Measurements from ENCODE around the gene STRA6. TPM values are rescaled to one million over a fixed set of nuclear protein-coding genes. Genes with fewer than 3 reads are reported as not detected.
A peak's percentile ranks its signal among the peaks of the same experiment; 100 is the strongest.

Gene STRA6
- total and polyA plus RNA-seq, 10 donors = 0.47 to 1.8 (median 0.96) TPM; not detected in 3

- TF ChIP-seq POLR2AphosphoS5 (IDR thresholded peaks at IDR 0.05) (no peak), CTCF (IDR thresholded peaks at IDR 0.05 in 8 of 11, conservative IDR thresholded peaks at IDR 0.05 in 3 of 11) (no peak), POLR2A (IDR thresholded peaks at IDR 0.05) (no peak)
- 12 to 19% (median 15%) methylated on average over 26 to 28 of the region's 28 CpGs for WGBS, 5 donors
- Histone ChIP-seq H3K4me1 (peaks cover 21 to 89% (median 64%) of the 10 kb centered on the region in 6 donors), H3K27ac (no peak overlapping the region), H3K4me3 (peak overlapping the region in 1 of 8 donors; percentile 65), H3K27me3 (replicated peaks in 1 of 7) (peaks cover 6 to 100% (median 89%) of the 10 kb centered on the region in 7 donors), H3K9me3 (peaks cover 0 to 16% (median 0%) of the 10 kb centered on the region in 8 donors), H3K36me3 (no peaks in the 10 kb centered on the region)
- intact Hi-C loops (cut with DNase I; ENCODE audit: low total_unique reads) = no loop called here
- DNase-seq = no peak
Observed at GRCh38 chr15:74130849-74131627, 71.5 kb downstream of the STRA6 start.

- intact Hi-C loops (cut with DNase I; ENCODE audit: low total_unique reads) = no loop called here
- DNase-seq = no peak
Observed at GRCh38 chr15:74130155-74130848, 72.3 kb downstream of the STRA6 start, which contains the start of gene ISLR2. TSS of gene ISLR2 (plus strand) at chr15:74130586. CDS start at chr15:74132755, 2,169 bp downstream.

GRCh38 chr15:74129586-74130154 lies 72.9 kb downstream of the STRA6 start:
- 2 to 10% (median 6%) methylated on average over 18 to 40 of the region's 40 CpGs for WGBS, 5 donors
- intact Hi-C loops (cut with DNase I; ENCODE audit: low total_unique reads) = loop anchor here (5.0 to 10.0 kb wide), 3 partner anchors 155 to 193 kb away; no protein-coding TSS in a partner anchor
- DNase-seq = peak; percentile 57
- Histone ChIP-seq H3K4me3 (peak overlapping the region in 1 of 8 donors; percentile 65), H3K4me1 (peaks cover 19 to 78% (median 51%) of the 10 kb centered on the region in 6 donors), H3K9me3 (peaks cover 0 to 16% (median 0%) of the 10 kb centered on the region in 8 donors), H3K36me3 (no peaks in the 10 kb centered on the region), H3K27ac (no peak overlapping the region), H3K27me3 (replicated peaks in 1 of 7) (peaks cover 3 to 95% (median 75%) of the 10 kb centered on the region in 7 donors)
- no peak for TF ChIP-seq POLR2AphosphoS5 (IDR thresholded peaks at IDR 0.05)
- TF ChIP-seq CTCF (IDR thresholded peaks at IDR 0.05 in 8 of 11, conservative IDR thresholded peaks at IDR 0.05 in 3 of 11) = no peak
- no peak for TF ChIP-seq POLR2A (IDR thresholded peaks at IDR 0.05)

More at GRCh38 chr15:74130155-74130848, 72.3 kb downstream of the STRA6 start, which contains the start of gene ISLR2:
- Histone ChIP-seq H3K9me3 (peaks cover 0 to 16% (median 0%) of the 10 kb centered on the region in 8 donors), H3K4me1 (peaks cover 19 to 82% (median 57%) of the 10 kb centered on the region in 6 donors), H3K36me3 (no peaks in the 10 kb centered on the region), H3K4me3 (peak within 1 kb of the TSS in 1 of 8 donors; percentile 65), H3K27me3 (replicated peaks in 1 of 7) (peaks cover 3 to 95% (median 82%) of the 10 kb centered on the region in 7 donors), H3K27ac (no peak within 1 kb of the TSS)
- TF ChIP-seq POLR2AphosphoS5 (IDR thresholded peaks at IDR 0.05) (no peak), CTCF (IDR thresholded peaks at IDR 0.05 in 8 of 11, conservative IDR thresholded peaks at IDR 0.05 in 3 of 11) (no peak), POLR2A (IDR thresholded peaks at IDR 0.05) (no peak)
- WGBS, 5 donors = 3 to 4% (median 3%) methylated on average over 44 to 53 of the region's 53 CpGs

Small RNAs within 50 kb of the gene (small RNA-seq; reads per million reads assigned to genes)
- 0 reads per million in 4 donors for gene RF00017

Other genes with a start within 250 kb of the STRA6 start
- 10 to 100 TPM in 3 of 7 donors, 1 to 10 TPM in 4; 9.0 to 15.2 (median 9.6) TPM for gene STOML1, start 210.5 kb downstream of the STRA6 start, total RNA-seq
- 10 to 100 TPM in 2 of 3 donors, 1 to 10 TPM in 1; 8.2 to 12.4 (median 10.4) TPM for gene STOML1, start 210.5 kb downstream of the STRA6 start, polyA plus RNA-seq
- gene PML, start 208.1 kb downstream of the STRA6 start, total RNA-seq = 100 to 1,000 TPM in 2 of 7 donors, 10 to 100 TPM in 5; 79.5 to 127 (median 88.4) TPM
- 10 to 100 TPM; 17.5 to 34.6 (median 26.1) TPM for gene PML, start 208.1 kb downstream of the STRA6 start, polyA plus RNA-seq
- under 1 TPM in 2 of 7 donors, not detected in 5; 0.35 to 0.61 TPM for gene GOLGA6A, start 120.2 kb downstream of the STRA6 start, total RNA-seq
- gene GOLGA6A, start 120.2 kb downstream of the STRA6 start, polyA plus RNA-seq = under 1 TPM in 1 of 3 donors, not detected in 2; 0.03 TPM
- gene ISLR2, start 72.2 kb downstream of the STRA6 start, total RNA-seq = 1 to 10 TPM in 5 of 7 donors, under 1 TPM in 2; 0.51 to 3.0 (median 1.7) TPM
- gene ISLR2, start 72.2 kb downstream of the STRA6 start, polyA plus RNA-seq = 1 to 10 TPM in 1 of 3 donors, under 1 TPM in 2; 0.20 to 1.3 (median 0.27) TPM
- gene ISLR, start 29.1 kb downstream of the STRA6 start, total RNA-seq = 10 to 100 TPM; 13.4 to 69.4 (median 34.2) TPM
- gene ISLR, start 29.1 kb downstream of the STRA6 start, polyA plus RNA-seq = 10 to 100 TPM; 14.4 to 24.2 (median 21.4) TPM
- not detected for gene CCDC33, start 33.5 kb upstream of the STRA6 start, total RNA-seq
- gene CCDC33, start 33.5 kb upstream of the STRA6 start, polyA plus RNA-seq = under 1 TPM in 1 of 3 donors, not detected in 2; 0.08 TPM
- gene CYP11A1, start 164.9 kb upstream of the STRA6 start, total RNA-seq = 10 to 100 TPM in 1 of 7 donors, 1 to 10 TPM in 6; 3.2 to 14.3 (median 5.0) TPM
- gene CYP11A1, start 164.9 kb upstream of the STRA6 start, polyA plus RNA-seq = 1 to 10 TPM; 1.6 to 3.6 (median 1.7) TPM
- gene SEMA7A, start 231.2 kb upstream of the STRA6 start, total RNA-seq = 100 to 1,000 TPM in 5 of 7 donors, 10 to 100 TPM in 2; 74.9 to 150 (median 132) TPM
- gene SEMA7A, start 231.2 kb upstream of the STRA6 start, polyA plus RNA-seq = 100 to 1,000 TPM in 1 of 3 donors, 10 to 100 TPM in 2; 41.6 to 154 (median 78.4) TPM

Data from spleen (tissue), 11 donors.